HepG2 (cell line): ENCODE results near the gene CFAP61. TPM values are rescaled to one million over a fixed set of nuclear protein-coding genes. Genes with fewer than 3 reads are reported as not detected.
A peak's percentile ranks its signal among the peaks of the same experiment; 100 is the strongest.

Experiments
- AHDC1 ChIP-seq: sonication (generic); formaldehyde crosslinking; IDR thresholded peaks from 2 replicates; pipeline ENCODE4 v1.5.1; 2020; ENCODE audit warnings: mild to moderate bottlenecking, missing genetic modification reagents, borderline replicate concordance
- ATF1 ChIP-seq: IDR thresholded peaks from 2 replicates; pipeline ENCODE4 v1.6.1; 2016; ENCODE audit warnings: mild to moderate bottlenecking, control low read depth
- CEBPB ChIP-seq: IDR thresholded peaks from 2 replicates; pipeline ENCODE4 v1.6.1; 2011; ENCODE audit warnings: low read depth, low read length, improper control_type of control experiment, borderline replicate concordance
- GZF1 ChIP-seq: sonication (generic); formaldehyde crosslinking; IDR thresholded peaks from 2 replicates; pipeline ENCODE4 v1.5.1; 2020; ENCODE audit warnings: mild to moderate bottlenecking, missing genetic modification reagents
- HCFC1 ChIP-seq: fragments of 150-350 bp; IDR thresholded peaks from 2 replicates; pipeline ENCODE4 v1.6.1; 2014; ENCODE audit warnings: low read depth, low read length
- MAZ ChIP-seq, 2 experiments: sonication (generic) in 1 of 2; formaldehyde crosslinking in 1 of 2; IDR thresholded peaks; 2 replicates each; pipeline versions ENCODE4 v1.5.0 to v1.6.1; 2012 to 2020; ENCODE audit warnings: low read depth in 2 of 2, mild to moderate bottlenecking in 2 of 2, borderline replicate concordance in 1 of 2, improper control_type of control experiment in 1 of 2, low read length in 1 of 2, missing genetic modification reagents in 1 of 2, moderate library complexity in 1 of 2
- MBNL3 ChIP-seq: fragments of 250-450 bp; sonication (Bioruptor Pico); conservative IDR thresholded peaks from 2 replicates; pipeline ENCODE4 v1.8.0; 2022; ENCODE audit warnings: mild to moderate bottlenecking, inconsistent platforms
- RFX3 ChIP-seq: IDR thresholded peaks from 2 replicates; pipeline ENCODE4 v1.6.1; 2016; ENCODE audit warnings: missing biosample characterization, missing genetic modification reagents
- SP5 ChIP-seq: IDR thresholded peaks from 2 replicates; pipeline ENCODE4 v1.6.1; 2016; ENCODE audit warnings: low read depth, borderline replicate concordance
- ZBTB38 ChIP-seq: sonication (generic); formaldehyde crosslinking; IDR thresholded peaks from 2 replicates; pipeline ENCODE4 v1.5.1; 2020; ENCODE audit warnings: mild to moderate bottlenecking, missing genetic modification reagents
- ZFP91 ChIP-seq: sonication (generic); formaldehyde crosslinking; IDR thresholded peaks from 2 replicates; pipeline ENCODE4 v1.9.0; 2022; ENCODE audit warnings: missing genetic modification reagents, mild to moderate bottlenecking, borderline replicate concordance
- ZNF20 ChIP-seq: sonication (generic); formaldehyde crosslinking; IDR thresholded peaks from 2 replicates; pipeline ENCODE4 v1.4.0; 2020; ENCODE audit warnings: mild to moderate bottlenecking, moderate library complexity, missing genetic modification reagents
- ZNF225 ChIP-seq: sonication (generic); formaldehyde crosslinking; IDR thresholded peaks from 2 replicates; pipeline ENCODE4 v1.4.0; 2020; ENCODE audit warnings: mild to moderate bottlenecking, missing genetic modification reagents
- ZNF503 ChIP-seq: sonication (generic); formaldehyde crosslinking; IDR thresholded peaks from 2 replicates; pipeline ENCODE4 v1.4.0; 2020; ENCODE audit warnings: missing genetic modification reagents
- ZNF513 ChIP-seq: sonication (generic); formaldehyde crosslinking; conservative IDR thresholded peaks from 2 replicates; pipeline ENCODE4 v1.5.0; 2020; ENCODE audit warnings: missing genetic modification reagents
- ZNF644 ChIP-seq: IDR thresholded peaks from 2 replicates; pipeline ENCODE4 v1.6.1; 2016; ENCODE audit warnings: low read depth
- ZNF660 ChIP-seq: sonication (generic); formaldehyde crosslinking; IDR thresholded peaks from 2 replicates; pipeline ENCODE4 v1.5.1; 2020; ENCODE audit warnings: mild to moderate bottlenecking, low read depth, missing genetic modification reagents, borderline replicate concordance
- polyA plus RNA-seq, 8 experiments: library from polyadenylated mRNA; depleted of rRNA in 3 of 8; stranded (reverse) in 7 of 8; unstranded in 1 of 8; fragments of >200 nt; fragmentation: Illumina TruSeq in 4 of 8; extraction: Trizol in 4 of 8; gene quantifications; 2 replicates each; pipeline versions ENCODE4 v1.2.1 to v1.2.3, GENCODE V29; 2011 to 2016; ENCODE audit warnings: low read depth in 4 of 8, missing spikeins in 1 of 8, mixed read lengths in 1 of 8; ENCODE audit not compliant: insufficient read depth in 1 of 8
- total RNA-seq, 5 experiments: library from RNA; depleted of rRNA; stranded (reverse); fragments of >200 nt; fragmentation: Illumina TruSeq; extraction: Trizol; gene quantifications; 2 replicates each; pipeline ENCODE4 v1.2.3, GENCODE V29; 2016; ENCODE audit warnings: low read depth in 1 of 5

Gene CFAP61
- total and polyA plus RNA-seq, 2 of the 13 experiments (the other 11 are each of a cell fraction or from before 2014, with no cell fraction given) = 0.27 TPM; not detected in 1

- TF ChIP-seq ZNF660 (peak; percentile 95; the same call in 1 of the 2 replicates), GZF1 (CRISPR knock-in tag) (no peak; the same call in 1 of the 2 replicates), ZFP91 (CRISPR knock-in tag) (peak; percentile 97), MBNL3 (CRISPR knock-in tag) (no peak), SP5 (CRISPR knock-in tag) (peak; percentile 32; the same call in 1 of the 2 replicates), ZNF225 (CRISPR knock-in tag) (peak; percentile 92), ZNF644 (no peak; the same call in 1 of the 2 replicates), ATF1 (CRISPR knock-in tag) (no peak), MAZ (IDR thresholded peaks at IDR 0.05; ENCODE audit: borderline replicate concordance, low read depth, low read length) (peak; percentile 81; the same call in 1 of the 2 replicates), MAZ (CRISPR knock-in tag; IDR thresholded peaks at IDR 0.05; ENCODE audit: low read depth) (peak; percentile 93; the same call in 1 of the 2 replicates), ZNF513 (CRISPR knock-in tag) (no peak), AHDC1 (CRISPR knock-in tag) (0 out of 2 replicates have a peak, but pooled peaks have one; percentile 70), ZBTB38 (CRISPR knock-in tag) (peak; percentile 93; the same call in 1 of the 2 replicates), HCFC1 (peak; percentile 80), RFX3 (peak; percentile 91), CEBPB (no peak), ZNF503 (CRISPR knock-in tag) (peak; percentile 79), ZNF20 (CRISPR knock-in tag) (peak; percentile 81; the same call in 1 of the 2 replicates)
Observed at GRCh38 chr20:20017001-20017843, 35.1 kb upstream of the CFAP61 start, which contains the start of gene NAA20 (continued).
